HG03108 (cell line): ENCODE results near the gene TBXA2R.

Experiments used
- ATAC-seq: cut with Tn5 transposase; IDR thresholded peaks from one replicate; pipeline ENCODE4 v1.9.1; 2021; ENCODE audit warnings: moderate library complexity; ENCODE audit not compliant: unreplicated experiment

The TBXA2R gene

GRCh38 chr19:3607303-3608078 lies 816 bp upstream of the TBXA2R start:
- no peak for ATAC-seq

DNA sequence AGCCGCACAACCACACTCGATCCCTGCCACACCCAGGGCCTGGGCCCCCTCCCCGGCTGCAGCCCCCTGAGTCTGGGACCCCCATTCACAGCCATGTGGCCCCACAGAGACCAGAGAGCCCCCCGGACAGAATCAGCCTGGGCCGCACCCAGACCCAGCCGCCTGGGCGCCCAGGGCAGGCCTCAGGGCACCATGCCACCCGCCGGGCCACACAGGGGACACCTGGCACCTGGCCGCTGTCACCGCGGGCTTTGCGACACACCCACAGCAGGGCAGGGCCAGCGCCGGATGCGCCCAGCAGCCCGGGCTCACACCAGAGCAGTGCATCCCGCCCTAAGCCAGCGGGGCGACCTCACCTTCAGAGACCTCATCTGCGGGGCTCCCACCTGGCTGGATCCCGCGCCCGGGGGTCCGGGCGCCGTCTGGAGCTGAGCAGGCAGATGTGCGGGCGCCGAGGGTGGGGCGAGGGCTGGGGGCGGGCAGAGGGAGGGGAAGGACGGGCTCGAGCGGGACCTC lies 443 bp downstream of the TBXA2R start:
- ATAC-seq, result no peak

DNA sequence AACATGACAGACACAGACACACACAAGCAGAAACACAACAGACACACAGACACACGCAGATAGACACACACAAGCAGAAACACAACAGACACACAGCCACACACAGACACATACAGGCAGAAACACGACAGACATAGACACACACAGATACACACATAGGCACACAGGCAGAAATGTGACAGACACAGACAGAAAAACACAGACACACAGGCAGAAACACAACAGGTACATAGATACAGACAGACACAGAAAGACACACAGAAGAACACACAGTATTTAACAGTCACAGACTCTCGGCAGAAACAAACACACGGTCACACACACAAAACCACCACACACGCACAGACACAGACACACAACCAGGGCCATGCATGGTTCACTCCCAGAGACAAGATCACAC lies 905 bp downstream of the TBXA2R start:
- ATAC-seq, result no peak

- ATAC-seq, result no peak
Observed at GRCh38 chr19:3605361-3605760, 1.3 kb downstream of the TBXA2R start.

GRCh38 chr19:3604987-3605343 lies 1.7 kb downstream of the TBXA2R start:
- ATAC-seq, result no peak

DNA sequence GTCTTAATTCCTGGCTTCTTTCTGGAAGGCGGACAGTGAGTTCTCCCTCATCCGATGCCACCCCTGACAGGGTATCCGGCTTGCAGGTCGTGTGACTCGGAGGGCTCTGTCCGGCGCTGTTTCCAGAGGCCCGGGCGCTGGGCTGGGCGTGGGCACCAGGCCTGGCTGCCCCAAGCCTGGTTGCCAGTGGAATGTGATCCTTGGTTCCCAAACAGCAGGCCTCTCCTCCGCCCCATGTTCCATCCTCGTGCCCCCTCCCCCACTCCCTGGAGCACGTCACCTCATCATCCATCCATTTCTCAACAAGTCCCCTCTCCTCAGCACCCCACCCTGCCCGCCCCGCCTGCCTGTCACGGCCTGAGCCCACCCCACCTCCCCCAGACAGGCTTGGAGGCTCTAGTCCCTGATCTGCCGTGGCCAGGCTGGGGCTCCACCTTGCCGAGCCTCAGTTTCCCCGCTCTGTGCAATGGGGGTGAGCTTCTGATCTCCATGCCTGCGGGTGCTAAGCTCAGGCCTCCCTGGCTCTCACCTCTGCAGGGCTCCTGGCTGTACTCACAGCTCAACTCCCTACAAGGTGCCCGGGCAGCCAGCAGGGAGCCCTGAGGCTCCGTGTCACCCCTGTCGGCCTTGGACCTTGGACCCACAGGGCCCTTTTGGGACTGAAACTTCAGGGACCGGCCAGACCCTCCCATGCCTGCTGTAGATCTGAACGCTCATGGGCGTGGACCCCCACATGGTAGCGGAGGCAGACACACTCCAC lies 2.3 kb downstream of the TBXA2R start:
- no peak for ATAC-seq

DNA sequence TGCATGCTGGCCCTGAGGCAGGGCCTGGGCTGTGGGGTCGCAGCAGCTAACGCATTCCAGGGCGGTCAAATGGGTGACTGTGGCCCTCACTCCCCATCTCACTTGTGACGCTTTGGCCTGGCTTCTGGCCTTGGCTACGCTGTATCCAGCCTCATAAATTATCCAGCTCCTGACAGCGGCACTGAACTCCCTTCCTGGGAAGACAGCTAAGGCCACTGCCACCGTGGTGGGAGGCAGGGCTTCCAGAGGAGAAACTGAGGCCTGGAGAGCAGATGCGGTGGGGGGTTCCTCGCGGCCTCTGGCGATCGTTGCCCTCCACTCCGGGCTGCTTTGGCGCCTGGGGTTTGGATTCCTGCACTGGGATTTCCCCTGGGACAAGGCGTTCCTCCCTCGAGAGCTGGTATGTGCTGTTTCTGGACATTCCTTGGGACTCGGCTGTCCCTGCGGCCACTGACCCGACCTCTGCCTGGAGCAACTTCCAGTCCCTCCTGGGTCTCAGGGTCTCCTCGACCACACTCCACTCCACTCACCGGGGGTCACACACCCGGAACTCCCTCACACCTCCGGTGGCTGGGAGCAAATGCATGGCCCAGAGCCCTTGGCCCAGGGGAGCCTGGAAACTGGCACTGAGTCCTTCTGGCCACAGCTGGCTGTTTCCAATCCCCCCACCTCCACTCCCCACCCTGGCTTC lies 3.4 kb downstream of the TBXA2R start:
- no peak for ATAC-seq

DNA sequence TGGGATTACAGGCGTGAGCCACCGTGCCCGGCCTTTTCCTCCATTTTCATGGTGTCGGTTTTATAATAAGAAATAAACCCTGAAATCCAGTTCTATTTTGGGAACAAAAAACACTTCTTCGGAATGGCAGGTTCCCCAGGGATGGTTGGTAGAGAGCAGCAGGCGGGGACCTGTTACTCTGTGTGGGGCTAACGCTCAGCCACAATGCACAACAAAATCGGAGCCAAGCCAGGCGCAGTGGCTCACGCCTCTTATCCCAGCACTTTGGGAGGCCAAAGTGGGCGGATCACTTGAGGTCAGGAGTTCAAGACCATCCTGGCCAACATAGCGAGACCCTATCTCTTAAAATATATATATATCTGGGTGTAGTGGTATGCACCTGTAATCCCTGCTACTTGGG lies 5.7 kb downstream of the TBXA2R start:
- no peak for ATAC-seq

DNA sequence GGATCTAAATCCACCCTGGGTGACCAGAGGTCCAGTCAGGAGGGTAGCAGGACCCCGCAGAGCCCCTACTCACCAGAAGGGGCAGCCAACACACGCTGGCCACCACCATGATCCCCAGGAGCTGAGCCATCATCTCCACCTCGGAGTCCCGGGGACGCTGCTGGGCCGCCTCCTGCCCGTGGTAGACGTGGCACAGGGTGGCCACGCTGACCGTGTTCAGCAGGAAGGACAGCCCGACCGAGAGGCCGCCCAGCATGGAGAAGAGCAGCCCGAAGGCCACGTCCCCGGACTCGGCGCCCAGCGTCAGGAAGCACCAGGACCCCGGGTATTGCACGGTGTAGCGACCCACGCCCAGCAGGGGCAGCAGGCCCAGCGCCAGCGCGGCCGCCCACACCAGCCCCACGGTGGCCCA lies 6.9 kb downstream of the TBXA2R start:
- ATAC-seq, result no peak

GRCh38 chr19:3595521-3596061 lies 11.1 kb downstream of the TBXA2R start:
- ATAC-seq, result no peak

GRCh38 chr19:3593156-3593555 lies 13.5 kb downstream of the TBXA2R start:
- ATAC-seq, result no peak

- ATAC-seq, result no peak
Observed at GRCh38 chr19:3591876-3592613, 14.6 kb downstream of the TBXA2R start.

GRCh38 chr19:3590991-3591659 lies 15.6 kb downstream of the TBXA2R start:
- ATAC-seq, result no peak

DNA sequence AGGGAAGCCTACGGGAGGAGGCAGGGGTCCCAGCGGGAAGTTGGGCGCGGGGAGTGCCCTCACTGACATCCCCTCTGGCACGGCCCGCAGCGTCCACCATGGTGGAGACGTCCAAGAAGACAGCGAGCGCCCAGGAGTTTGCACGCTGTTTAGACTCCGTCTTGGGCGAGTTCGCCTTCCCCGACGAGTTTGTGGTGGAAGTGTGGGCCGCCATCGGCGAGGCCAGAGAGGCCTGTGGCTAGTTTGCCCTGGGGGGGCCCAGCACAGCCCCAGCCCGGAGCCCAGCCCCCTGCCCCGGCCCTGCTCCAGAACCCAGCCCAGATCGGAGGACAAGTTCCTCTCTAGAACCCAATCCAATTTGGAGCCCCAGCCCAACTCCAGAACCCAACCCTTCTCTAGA lies 16.7 kb downstream of the TBXA2R start:
- ATAC-seq, result no peak

GRCh38 chr19:3589439-3589838 lies 17.2 kb downstream of the TBXA2R start:
- no peak for ATAC-seq

GRCh38 chr19:3586707-3587346 lies 19.8 kb downstream of the TBXA2R start:
- ATAC-seq, result no peak

DNA sequence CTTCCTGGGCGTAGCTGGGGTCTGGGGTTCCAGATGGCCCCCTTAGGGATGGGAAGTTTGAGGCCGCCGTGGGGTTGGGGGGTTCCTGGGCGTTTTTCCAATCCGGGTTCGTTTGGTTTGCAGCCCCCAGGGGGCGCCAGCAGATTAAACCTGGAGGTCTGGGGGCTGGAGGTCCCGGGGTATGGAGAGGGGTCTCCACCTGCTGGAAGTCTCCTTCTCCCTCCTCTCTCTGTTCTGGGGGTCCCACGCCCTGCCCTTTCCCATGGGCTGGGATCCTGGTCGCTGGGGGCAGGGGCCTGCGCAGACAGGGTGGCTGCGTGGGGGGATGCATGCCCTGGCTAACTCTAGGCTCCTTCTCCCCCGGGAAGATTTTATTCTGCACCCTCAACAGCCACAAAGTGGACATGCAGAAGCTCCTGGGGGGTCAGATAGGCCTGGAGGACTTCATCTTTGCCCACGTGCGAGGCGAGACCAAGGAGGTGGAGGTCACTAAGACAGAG lies 20.5 kb downstream of the TBXA2R start:
- no peak for ATAC-seq

- ATAC-seq, result no peak
Observed at GRCh38 chr19:3585301-3586126, 21.2 kb downstream of the TBXA2R start, which contains the start of gene GIPC3. TSS of gene GIPC3 (plus strand) at chr19:3585478. CDS start at chr19:3585598, 120 bp downstream.
